Activated CD4-positive, CD25-positive, alpha-beta regulatory T cell treated with anti-CD3 and anti-CD28 coated beads, Interleukin-2, amount 50 U/mL, for 24 hours (primary cell): ENCODE results near the gene SFXN3.
A peak's percentile ranks its signal among the peaks of the same experiment; 100 is the strongest.

ENCODE experiments used
- ATAC-seq, 2 donors: fragments of 150-1000 bp; cut with Tn5 transposase; one replicate each; pipeline ENCODE4 v1.10.0; 2021; ENCODE audit warnings: mild to moderate bottlenecking in 1 of 2, moderate library complexity in 1 of 2

SFXN3 gene

GRCh38 chr10:101000127-101000914, 30.7 kb upstream of the SFXN3 start:
- ATAC-seq: no peak

DNA sequence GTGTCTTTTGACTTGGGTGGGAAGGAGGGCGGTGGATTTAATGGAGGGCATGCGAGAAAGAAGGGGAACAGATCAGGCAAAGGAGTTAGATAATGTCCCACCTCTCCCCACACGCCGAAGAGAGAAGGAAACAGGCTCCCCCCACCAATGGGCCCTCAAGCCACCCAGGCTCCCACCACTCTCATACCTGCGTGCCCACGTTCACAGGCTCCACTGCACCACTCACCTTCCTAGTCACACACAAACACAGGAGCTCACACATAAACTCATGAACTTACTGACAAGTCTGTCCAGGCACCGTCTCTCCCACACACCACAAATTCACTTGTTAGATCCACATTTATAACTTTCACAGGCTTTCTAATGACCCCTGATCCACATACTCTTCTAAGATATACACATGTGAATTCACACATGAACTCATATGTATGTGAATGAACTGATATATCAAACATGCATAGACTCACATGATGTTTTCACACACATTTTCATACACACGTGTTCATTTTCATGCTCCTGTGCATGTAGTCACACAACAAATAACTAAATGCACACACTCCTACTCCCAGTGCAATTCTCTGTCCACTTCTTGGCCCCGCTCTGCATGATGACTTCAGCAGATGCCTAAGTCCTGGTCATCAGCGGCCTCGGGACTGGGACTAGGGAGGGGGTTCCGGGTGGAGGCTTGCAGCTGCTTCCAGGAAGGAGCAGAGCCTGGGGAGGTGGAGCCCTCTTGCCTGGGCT, 29.9 kb upstream of the SFXN3 start:
- ATAC-seq: no peak

GRCh38 chr10:101001659-101002035, 29.4 kb upstream of the SFXN3 start:
- no peak for ATAC-seq

DNA sequence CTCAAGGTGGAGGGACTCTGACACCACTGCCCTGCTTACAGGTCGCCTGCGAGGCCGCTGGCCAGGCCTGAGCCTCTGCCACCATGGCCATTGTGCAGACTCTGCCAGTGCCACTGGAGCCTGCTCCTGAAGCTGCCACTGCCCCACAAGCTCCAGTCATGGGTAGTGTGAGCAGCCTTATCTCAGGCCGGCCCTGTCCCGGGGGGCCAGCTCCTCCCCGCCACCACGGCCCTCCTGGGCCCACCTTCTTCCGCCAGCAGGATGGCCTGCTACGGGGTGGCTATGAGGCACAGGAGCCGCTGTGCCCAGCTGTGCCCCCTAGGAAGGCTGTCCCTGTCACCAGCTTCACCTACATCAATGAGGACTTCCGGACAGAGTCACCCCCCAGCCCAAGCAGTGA, 28.6 kb upstream of the SFXN3 start:
- ATAC-seq: no peak

DNA sequence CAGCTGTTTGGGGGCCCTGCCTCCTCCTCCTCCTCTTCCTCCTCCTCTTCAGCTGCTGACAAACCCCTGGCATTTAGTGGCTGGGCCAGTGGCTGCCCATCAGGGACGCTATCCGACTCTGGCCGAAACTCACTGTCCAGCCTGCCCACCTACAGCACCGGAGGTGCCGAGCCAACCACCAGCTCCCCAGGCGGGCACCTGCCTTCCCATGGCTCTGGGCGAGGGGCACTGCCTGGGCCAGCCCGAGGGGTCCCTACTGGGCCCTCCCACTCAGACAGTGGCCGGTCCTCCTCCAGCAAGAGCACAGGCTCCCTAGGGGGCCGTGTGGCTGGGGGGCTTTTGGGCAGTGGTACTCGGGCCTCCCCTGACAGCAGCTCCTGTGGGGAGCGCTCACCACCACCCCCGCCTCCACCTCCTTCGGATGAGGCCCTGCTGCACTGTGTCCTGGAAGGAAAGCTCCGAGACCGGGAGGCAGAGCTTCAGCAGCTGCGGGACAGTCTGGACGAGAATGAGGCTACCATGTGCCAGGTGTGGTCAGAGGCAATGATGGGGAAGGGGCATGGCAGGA, 27.3 kb upstream of the SFXN3 start:
- ATAC-seq: no peak

DNA sequence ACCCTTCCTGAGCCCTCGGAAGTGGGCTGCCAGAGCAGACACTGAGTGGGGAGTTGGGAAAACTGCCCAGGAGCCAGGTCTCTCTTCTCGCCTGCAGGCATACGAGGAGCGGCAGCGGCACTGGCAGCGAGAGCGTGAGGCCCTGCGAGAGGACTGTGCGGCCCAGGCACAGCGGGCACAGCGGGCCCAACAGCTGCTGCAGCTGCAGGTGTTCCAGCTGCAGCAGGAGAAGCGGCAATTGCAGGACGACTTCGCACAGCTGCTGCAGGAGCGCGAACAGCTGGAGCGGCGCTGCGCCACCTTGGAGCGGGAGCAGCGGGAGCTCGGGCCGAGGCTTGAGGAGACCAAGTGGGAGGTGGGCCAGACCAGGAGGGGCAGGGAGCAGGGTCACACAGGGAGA, 25.7 kb upstream of the SFXN3 start:
- no peak for ATAC-seq

GRCh38 chr10:101005869-101006567, 25.0 kb upstream of the SFXN3 start:
- no peak for ATAC-seq

DNA sequence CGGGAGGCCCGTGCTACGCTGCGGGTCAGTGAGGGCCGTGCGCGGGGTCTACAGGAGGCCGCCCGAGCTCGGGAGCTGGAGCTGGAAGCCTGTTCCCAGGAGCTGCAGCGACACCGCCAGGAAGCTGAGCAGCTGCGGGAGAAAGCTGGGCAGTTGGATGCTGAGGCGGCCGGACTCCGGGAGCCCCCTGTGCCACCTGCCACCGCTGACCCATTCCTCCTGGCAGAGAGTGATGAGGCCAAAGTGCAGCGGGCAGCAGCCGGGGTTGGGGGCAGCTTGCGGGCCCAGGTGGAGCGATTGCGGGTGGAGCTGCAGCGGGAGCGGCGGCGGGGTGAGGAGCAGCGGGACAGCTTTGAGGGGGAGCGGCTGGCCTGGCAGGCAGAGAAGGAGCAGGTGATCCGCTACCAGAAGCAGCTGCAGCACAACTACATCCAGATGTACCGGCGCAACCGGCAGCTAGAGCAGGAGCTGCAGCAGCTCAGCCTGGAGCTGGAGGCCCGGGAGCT, 24.4 kb upstream of the SFXN3 start:
- ATAC-seq: no peak

DNA sequence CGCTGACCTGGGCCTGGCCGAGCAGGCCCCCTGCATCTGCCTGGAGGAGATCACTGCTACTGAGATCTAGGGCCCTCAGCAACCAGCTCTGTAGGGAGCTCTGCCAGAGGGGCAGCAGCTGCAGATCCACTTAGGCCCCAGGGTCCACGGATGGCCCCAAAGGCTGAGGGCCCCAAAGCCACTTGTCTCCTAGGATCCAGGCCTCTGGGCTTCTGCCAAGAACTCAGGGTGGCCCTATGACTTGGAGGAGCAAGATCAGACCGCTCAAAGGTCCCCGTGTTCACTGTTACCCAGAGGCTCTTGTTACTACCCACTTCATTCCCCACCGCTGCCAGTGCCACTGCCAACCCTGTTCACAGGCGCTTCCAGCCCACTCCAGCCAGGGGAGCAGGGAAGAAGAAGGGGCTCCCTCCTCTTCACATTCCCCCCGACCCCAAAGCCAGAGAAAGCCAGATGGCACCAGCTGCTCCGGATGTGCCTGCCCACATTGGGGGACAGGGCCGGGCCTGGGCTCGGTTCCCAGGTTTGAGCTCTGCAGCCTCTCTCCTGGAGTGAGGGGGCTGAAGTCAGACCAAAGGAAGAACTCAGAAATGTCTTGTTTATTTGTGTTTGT, 23.8 kb upstream of the SFXN3 start:
- no peak for ATAC-seq

GRCh38 chr10:101007915-101008822, 22.9 kb upstream of the SFXN3 start:
- no peak for ATAC-seq

GRCh38 chr10:101008823-101009423, 22.1 kb upstream of the SFXN3 start:
- ATAC-seq: no peak

- no peak for ATAC-seq
Measured at GRCh38 chr10:101010329-101010728, 20.7 kb upstream of the SFXN3 start.

DNA sequence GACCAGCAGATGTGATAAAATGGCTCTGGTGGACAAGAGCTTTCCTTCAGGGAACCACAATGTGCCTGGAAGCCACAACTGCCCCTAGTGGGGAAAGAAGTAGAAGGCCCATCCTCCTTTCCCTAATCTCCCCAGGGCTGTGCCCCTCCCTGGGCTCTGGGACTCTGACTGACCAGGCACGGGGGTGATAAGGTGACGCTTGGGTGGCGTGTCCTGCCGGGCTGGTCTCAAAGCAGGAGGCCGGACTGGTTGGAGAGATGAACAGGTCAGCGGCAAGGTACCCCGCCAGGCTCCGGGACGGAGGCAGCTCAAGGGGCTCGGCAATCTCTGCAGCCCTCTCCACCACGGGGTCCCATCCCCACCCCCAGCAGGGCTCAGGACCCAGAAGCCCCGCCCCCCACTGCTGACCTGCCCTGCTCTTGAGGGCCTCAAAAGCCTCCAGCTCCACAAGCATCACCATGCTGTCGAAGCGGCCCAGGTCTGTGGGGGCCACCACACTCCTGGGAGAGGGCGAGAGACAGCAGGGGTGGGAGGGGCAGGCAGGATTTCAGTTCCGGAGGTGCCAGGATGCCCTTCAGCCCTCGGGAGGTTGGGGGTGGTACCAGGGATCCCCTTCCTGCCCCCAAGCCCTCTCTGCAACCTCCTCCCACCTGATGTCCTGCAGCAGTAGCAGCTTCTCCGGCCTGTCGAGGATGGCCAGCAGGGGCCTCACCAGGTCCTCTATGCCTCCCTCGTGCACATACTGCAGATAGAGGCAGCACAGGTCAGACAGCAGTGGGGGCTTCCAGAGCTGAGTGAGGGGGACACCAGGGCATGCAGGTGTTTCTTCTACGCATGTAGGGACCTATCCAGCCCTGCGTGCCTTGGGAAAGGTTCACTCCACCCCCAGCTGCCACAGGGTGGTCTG, 19.3 kb upstream of the SFXN3 start:
- ATAC-seq: no peak

- ATAC-seq: peak; percentile 93 to 95
Measured at GRCh38 chr10:101012525-101013364, 18.3 kb upstream of the SFXN3 start.

- ATAC-seq: no peak
Measured at GRCh38 chr10:101013365-101013825, 17.6 kb upstream of the SFXN3 start.

DNA sequence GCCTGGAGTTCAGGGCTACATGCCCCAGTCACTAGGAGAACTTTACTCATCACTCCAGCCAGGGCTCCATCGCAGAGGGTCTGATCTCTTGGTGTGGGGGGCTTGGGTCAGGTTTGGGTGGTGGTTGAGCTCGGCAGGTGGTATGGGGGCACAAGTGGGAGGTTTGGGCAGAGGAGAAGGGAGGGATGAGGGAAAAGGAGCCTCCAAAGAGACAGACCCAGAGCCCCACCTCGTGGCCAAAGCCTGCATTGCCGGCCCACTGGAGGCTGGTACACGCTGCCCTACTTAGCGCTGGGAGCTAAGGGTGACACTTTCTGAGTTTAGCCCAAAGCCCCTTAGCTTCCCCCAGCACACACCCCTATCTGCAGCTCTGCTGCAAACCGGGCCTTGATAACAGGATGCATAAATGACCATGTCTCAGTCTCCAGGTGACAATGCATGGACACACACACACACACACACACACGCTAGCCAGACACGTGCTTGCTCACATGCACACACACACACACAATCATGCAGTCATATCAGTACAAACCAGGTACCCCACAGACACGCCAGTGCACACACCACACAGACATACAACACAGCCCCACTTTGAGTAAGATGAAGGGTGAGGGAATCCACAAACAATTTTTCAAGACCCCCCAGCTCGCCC, 16.7 kb upstream of the SFXN3 start:
- ATAC-seq: no peak

GRCh38 chr10:101014966-101015581, 16.0 kb upstream of the SFXN3 start:
- ATAC-seq: peak in 1 of 2 donors; percentile 27

- ATAC-seq: no peak
Measured at GRCh38 chr10:101015582-101015973, 15.5 kb upstream of the SFXN3 start.
